Measurements from ENCODE around the gene MOCS2. TPM values are rescaled to one million over a fixed set of nuclear protein-coding genes. Genes with fewer than 3 reads are reported as not detected.

MOCS2 gene
- total RNA-seq, 2 donors from 2014 or later: 30.4 to 51.3 TPM

- H3K27me3 ChIP-seq (replicated peaks; ENCODE audit: insufficient read depth): no peaks in the 10 kb centered on the region
- WGBS: 58% methylated on average over 4 of the region's 4 CpGs
- intact Hi-C loops (cut with DNase I): no loop called here
- no peaks in the 10 kb centered on the region for H3K36me3 ChIP-seq
- no peaks in the 10 kb centered on the region for H3K4me1 ChIP-seq (replicated peaks)
- no peak overlapping the region for H3K4me3 ChIP-seq
- TF ChIP-seq POLR2A (IDR thresholded peaks at IDR 0.05) (no peak), POLR2AphosphoS5 (IDR thresholded peaks at IDR 0.05) (no peak), CTCF (IDR thresholded peaks at IDR 0.05) (no peak)
- no peak overlapping the region for H3K27ac ChIP-seq
- no peaks in the 10 kb centered on the region for H3K9me3 ChIP-seq
- no peak for DNase-seq (ENCODE audit: low spot score)
Measured at GRCh38 chr5:53084546-53085255, 24.9 kb downstream of the MOCS2 start.

GRCh38 chr5:53083927-53084326 is 25.6 kb downstream of the MOCS2 start:
- no peaks in the 10 kb centered on the region for H3K4me1 ChIP-seq (replicated peaks)
- H3K27ac ChIP-seq: no peak overlapping the region
- no peak for TF ChIP-seq CTCF (IDR thresholded peaks at IDR 0.05)
- TF ChIP-seq POLR2AphosphoS5 (IDR thresholded peaks at IDR 0.05): no peak
- TF ChIP-seq POLR2A (IDR thresholded peaks at IDR 0.05): no peak
- DNase-seq (ENCODE audit: low spot score): no peak
- H3K27me3 ChIP-seq (replicated peaks; ENCODE audit: insufficient read depth): no peaks in the 10 kb centered on the region
- no peaks in the 10 kb centered on the region for H3K36me3 ChIP-seq
- intact Hi-C loops (cut with DNase I): no loop called here
- no peak overlapping the region for H3K4me3 ChIP-seq
- H3K9me3 ChIP-seq: no peaks in the 10 kb centered on the region

- H3K4me1 ChIP-seq (replicated peaks): no peaks in the 10 kb centered on the region
- no peaks in the 10 kb centered on the region for H3K27me3 ChIP-seq (replicated peaks; ENCODE audit: insufficient read depth)
- H3K27ac ChIP-seq: no peak overlapping the region
- 90% methylated on average over 4 of the region's 4 CpGs for WGBS
- no peak overlapping the region for H3K4me3 ChIP-seq
- H3K36me3 ChIP-seq: peaks cover 0 to 1% of the 10 kb centered on the region in 2 donors
- no peak for DNase-seq (ENCODE audit: low spot score)
- no peaks in the 10 kb centered on the region for H3K9me3 ChIP-seq
- intact Hi-C loops (cut with DNase I): no loop called here
- TF ChIP-seq POLR2AphosphoS5 (IDR thresholded peaks at IDR 0.05) (no peak), CTCF (IDR thresholded peaks at IDR 0.05) (no peak), POLR2A (IDR thresholded peaks at IDR 0.05) (no peak)
Measured at GRCh38 chr5:53080271-53080670, 29.3 kb downstream of the MOCS2 start.

GRCh38 chr5:53076014-53076583 is 33.5 kb downstream of the MOCS2 start:
- H3K4me3 ChIP-seq: no peak overlapping the region
- H3K9me3 ChIP-seq: no peaks in the 10 kb centered on the region
- 76% methylated on average over 2 of the region's 2 CpGs for WGBS
- DNase-seq (ENCODE audit: low spot score): no peak
- no peak overlapping the region for H3K27ac ChIP-seq
- no peaks in the 10 kb centered on the region for H3K27me3 ChIP-seq (replicated peaks; ENCODE audit: insufficient read depth)
- peaks cover 0 to 5% of the 10 kb centered on the region in 2 donors for H3K36me3 ChIP-seq
- intact Hi-C loops (cut with DNase I): no loop called here
- no peaks in the 10 kb centered on the region for H3K4me1 ChIP-seq (replicated peaks)
- TF ChIP-seq CTCF (IDR thresholded peaks at IDR 0.05) (no peak), POLR2AphosphoS5 (IDR thresholded peaks at IDR 0.05) (no peak), POLR2A (IDR thresholded peaks at IDR 0.05) (no peak)

GRCh38 chr5:53073348-53073747 is 36.2 kb downstream of the MOCS2 start:
- TF ChIP-seq POLR2AphosphoS5 (IDR thresholded peaks at IDR 0.05): no peak
- no peak for TF ChIP-seq CTCF (IDR thresholded peaks at IDR 0.05)
- no peak for TF ChIP-seq POLR2A (IDR thresholded peaks at IDR 0.05)
- 69% methylated on average over 2 of the region's 2 CpGs for WGBS
- intact Hi-C loops (cut with DNase I): no loop called here
- no peaks in the 10 kb centered on the region for H3K9me3 ChIP-seq
- peaks cover 0 to 5% of the 10 kb centered on the region in 2 donors for H3K36me3 ChIP-seq
- DNase-seq (ENCODE audit: low spot score): no peak
- H3K4me3 ChIP-seq: no peak overlapping the region
- H3K4me1 ChIP-seq (replicated peaks): no peaks in the 10 kb centered on the region
- no peak overlapping the region for H3K27ac ChIP-seq
- H3K27me3 ChIP-seq (replicated peaks; ENCODE audit: insufficient read depth): no peaks in the 10 kb centered on the region
